H54 (cell line): ENCODE data around the gene GIMAP4.
"Not testable (repeated sequence)": the region's sequence is repeated elsewhere in the genome, so short reads cannot be mapped to it uniquely, and the experiment has no call there.

Experiments
- DNase-seq: peaks from one replicate; pipeline ENCODE4 v3.0.0; 2011; ENCODE audit warnings: low spot score, mixed read lengths; ENCODE audit not compliant: insufficient read length
- FAIRE-seq: peaks from 3 replicates; lab custom pipeline; 2011; peaks lifted over from hg19 to GRCh38; lab: Jason Lieb, UNC
- POLR2A ChIP-seq: IDR thresholded peaks from 2 replicates; pipeline ENCODE4 v1.6.1; 2011; ENCODE audit warnings: low read depth, mild to moderate bottlenecking, low read length

The GIMAP4 gene

GRCh38 chr7:150567169-150567568 lies at the start of gene GIMAP4:
Gene GIMAP4 (plus strand): TSS chr7:150567390. CDS start chr7:150569902, 2,512 bp downstream.
- no peak for FAIRE-seq
- no peak for TF ChIP-seq POLR2A

GRCh38 chr7:150519310-150519709 lies 47.9 kb upstream of the GIMAP4 start:
- FAIRE-seq (no peak), DNase-seq (no peak)
- TF ChIP-seq POLR2A = no peak

More at GRCh38 chr7:150567169-150567568, at the start of gene GIMAP4:
- no peak for DNase-seq

- no peak for FAIRE-seq
- no peak for DNase-seq
- no peak for TF ChIP-seq POLR2A
Observed at GRCh38 chr7:150520145-150520544, 47.0 kb upstream of the GIMAP4 start.

GRCh38 chr7:150522931-150523330 lies 44.3 kb upstream of the GIMAP4 start:
- not testable (repeated sequence) for DNase-seq, FAIRE-seq

GRCh38 chr7:150524018-150524417 lies 43.2 kb upstream of the GIMAP4 start:
- DNase-seq (no peak), FAIRE-seq (no peak)
- no peak for TF ChIP-seq POLR2A

GRCh38 chr7:150531704-150532103 lies 35.5 kb upstream of the GIMAP4 start:
- no peak for TF ChIP-seq POLR2A
- FAIRE-seq (no peak), DNase-seq (no peak)

GRCh38 chr7:150538259-150538658 lies 28.9 kb upstream of the GIMAP4 start:
- FAIRE-seq (no peak), DNase-seq (no peak)
- TF ChIP-seq POLR2A = no peak

GRCh38 chr7:150553163-150553562 lies 14.0 kb upstream of the GIMAP4 start:
- FAIRE-seq (no peak), DNase-seq (no peak)
- TF ChIP-seq POLR2A = no peak

GRCh38 chr7:150556521-150557138 lies 10.6 kb upstream of the GIMAP4 start:
- FAIRE-seq = no peak
- TF ChIP-seq POLR2A = no peak

GRCh38 chr7:150560486-150560885 lies 6.7 kb upstream of the GIMAP4 start:
- FAIRE-seq (no peak), DNase-seq (no peak)
- no peak for TF ChIP-seq POLR2A

More at GRCh38 chr7:150556521-150557138, 10.6 kb upstream of the GIMAP4 start:
- DNase-seq = no peak

GRCh38 chr7:150562919-150563318 lies 4.3 kb upstream of the GIMAP4 start:
- TF ChIP-seq POLR2A = no peak
- DNase-seq (no peak), FAIRE-seq (no peak)

GRCh38 chr7:150564006-150564405 lies 3.2 kb upstream of the GIMAP4 start:
- FAIRE-seq (no peak), DNase-seq (no peak)
- no peak for TF ChIP-seq POLR2A

GRCh38 chr7:150564566-150564965 lies 2.6 kb upstream of the GIMAP4 start:
- TF ChIP-seq POLR2A = no peak
- DNase-seq (no peak), FAIRE-seq (no peak)

- DNase-seq (no peak), FAIRE-seq (no peak)
- TF ChIP-seq POLR2A = no peak
Observed at GRCh38 chr7:150565239-150565638, 2.0 kb upstream of the GIMAP4 start.

GRCh38 chr7:150566123-150566522 lies 1.1 kb upstream of the GIMAP4 start:
- FAIRE-seq (no peak), DNase-seq (no peak)
- no peak for TF ChIP-seq POLR2A
